Head of caudate nucleus (tissue), 42 donors: ENCODE data around the gene FBXL16.

ENCODE experiments used
- DNase-seq, 42 donors: peaks; one replicate each; pipeline versions ENCODE4 v3.0.0 to v3.0.0-alpha.2; 2020 to 2021; ENCODE audit warnings: mixed read lengths in 7 of 42
- intact Hi-C: fragments of 100-400 bp; cut with DNase I; formaldehyde crosslinking; loops from one replicate; pipeline ENCODE4 v1.15.0; 2022

The FBXL16 gene

DNA sequence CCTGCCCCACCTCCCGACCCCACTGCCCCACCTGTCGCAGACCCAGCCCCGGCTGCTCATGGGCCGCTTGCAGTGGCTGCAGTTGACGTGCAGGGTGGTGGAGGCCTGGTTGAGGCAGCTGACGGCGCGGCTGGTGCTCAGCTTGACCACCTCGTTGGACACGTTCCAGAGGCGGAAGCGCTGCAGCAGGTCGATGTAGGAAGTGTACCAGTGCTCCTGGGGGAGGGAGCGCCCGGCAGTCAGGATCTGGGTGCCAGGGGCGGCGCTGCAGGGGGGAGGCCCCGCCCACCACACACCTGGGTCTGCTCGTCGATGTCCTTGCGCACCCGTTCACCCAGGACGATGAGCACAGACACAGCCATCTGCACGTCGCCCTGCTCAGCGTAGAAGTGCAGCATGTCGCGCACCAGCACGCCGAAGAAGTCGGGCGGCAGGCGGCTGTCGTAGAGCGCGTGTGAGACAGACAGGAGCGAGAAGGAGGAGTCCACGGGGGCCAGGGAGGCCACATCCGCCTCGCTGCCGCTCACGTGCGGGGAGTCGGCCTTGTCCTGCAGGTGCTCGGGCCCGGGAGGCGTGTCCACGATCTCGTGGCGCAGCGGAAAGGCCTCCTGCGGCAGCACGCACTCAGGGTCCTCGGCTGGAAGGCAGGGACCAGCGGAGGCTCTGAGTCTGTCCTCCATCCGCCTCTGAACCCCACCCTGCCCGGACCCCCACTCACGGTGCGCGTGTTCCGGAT lies 20.5 kb downstream of the FBXL16 start:
- no peak for DNase-seq
- intact Hi-C loops = no loop called here

- peak; percentile 92 to 99 (median 98) for DNase-seq
- intact Hi-C loops = no loop called here
Observed at GRCh38 chr16:684071-684794, 21.4 kb downstream of the FBXL16 start, which contains the start of gene JMJD8. JMJD8 (minus strand) TSS chr16:684334; CDS start chr16:684319, 15 bp downstream.

DNA sequence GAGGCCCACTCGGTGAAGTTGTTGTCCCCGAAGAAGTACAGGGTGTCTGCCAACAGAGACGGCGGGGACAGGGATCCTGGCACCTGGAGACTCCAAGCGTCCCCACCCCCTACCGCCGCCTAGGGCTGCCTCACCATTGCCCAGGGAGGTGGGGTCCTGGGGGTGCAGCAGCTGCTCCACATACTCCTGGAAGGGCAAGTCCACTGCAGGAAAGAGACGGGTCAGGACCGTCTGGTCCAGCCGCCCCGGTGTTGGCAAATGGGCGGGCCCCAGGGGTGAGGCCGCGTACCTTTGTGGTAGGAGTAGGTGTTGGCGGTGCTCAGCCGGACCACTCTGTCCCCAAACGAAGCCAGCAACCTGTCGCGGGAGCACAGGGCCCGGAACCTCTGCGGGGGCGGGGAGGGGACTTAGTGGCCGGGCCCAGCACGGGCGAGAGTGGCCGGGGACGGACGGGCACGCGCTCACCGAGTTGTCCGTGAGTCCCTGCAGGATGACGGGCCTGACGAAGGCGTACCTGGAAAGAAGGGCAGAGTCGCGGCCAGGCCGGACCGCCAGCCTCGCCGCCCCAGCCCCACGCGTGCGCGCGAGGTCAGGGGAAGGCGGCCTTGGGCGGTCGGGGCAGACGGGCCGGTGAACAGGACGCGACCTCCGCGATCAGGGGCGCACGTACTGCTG lies 22.1 kb downstream of the FBXL16 start:
- intact Hi-C loops = no loop called here
- DNase-seq = no peak

DNA sequence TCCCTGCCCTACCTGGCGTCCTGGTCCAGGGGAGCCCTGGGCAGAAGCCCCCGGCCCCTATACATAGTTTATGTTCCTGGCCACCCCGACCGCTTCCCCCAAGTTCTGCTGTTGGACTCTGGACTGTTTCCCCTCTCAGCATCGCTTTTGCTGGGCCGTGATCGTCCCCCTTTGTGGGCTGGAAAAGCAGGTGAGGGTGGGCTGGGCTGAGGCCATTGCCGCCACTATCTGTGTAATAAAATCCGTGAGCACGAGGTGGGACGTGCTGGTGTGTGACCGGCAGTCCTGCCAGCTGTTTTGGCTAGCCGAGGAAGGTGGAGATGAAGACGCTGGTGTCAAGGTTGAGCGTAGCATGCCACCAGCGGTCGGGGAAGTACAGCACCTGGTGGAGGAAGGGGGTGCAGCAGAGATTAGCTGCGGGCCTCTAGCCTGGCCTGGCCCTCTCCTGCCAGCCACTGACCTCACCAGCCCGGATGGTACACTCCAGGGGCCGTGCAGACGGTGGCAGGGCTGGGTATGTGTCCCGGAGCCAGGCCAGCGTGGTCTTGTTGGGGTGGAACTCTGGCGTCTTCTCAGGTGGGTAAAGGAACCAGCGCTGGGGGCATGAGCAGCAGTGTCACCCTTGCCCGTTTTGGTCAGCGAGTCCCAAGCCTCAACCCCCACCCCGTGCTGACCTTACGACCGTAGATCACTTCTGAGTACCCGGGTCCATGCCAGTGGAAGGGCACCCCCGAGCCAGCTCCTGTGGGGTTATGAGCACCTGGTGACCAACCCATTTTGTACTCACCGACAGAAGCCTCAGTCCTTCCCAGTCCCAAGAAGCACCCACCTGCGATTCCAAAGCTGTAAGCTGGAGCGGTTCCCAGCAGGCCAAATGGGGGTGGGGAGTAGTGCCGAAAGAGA lies 22.9 kb downstream of the FBXL16 start:
- intact Hi-C loops = no loop called here
- DNase-seq = no peak

DNA sequence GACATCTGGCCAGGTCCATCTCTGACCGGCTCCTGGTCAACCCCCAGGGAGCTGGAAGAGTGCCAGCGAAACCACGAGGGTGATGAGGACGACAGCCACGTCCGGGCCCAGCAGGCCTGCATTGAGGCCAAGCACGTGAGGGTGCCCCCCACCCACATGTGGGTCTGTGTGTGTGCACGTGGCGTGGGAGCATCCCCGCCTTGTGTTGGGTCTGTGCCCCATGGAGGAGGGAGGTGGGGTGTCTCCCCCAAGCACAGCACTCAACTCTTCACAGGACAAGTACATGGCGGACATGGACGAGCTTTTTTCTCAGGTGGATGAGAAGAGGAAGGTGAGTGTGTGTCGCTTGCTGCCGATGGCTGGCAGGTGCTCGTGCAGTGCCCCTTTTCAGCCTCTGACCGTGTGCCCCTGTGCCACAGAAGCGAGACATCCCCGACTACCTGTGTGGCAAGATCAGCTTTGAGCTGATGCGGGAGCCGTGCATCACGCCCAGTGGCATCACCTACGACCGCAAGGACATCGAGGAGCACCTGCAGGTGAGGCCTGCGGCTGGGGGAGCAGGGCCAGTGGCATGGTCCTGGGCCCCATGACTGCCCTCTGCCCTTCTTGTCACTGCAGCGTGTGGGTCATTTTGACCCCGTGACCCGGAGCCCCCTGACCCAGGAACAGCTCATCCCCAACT lies 23.7 kb downstream of the FBXL16 start:
- DNase-seq = no peak
- intact Hi-C loops = no loop called here

GRCh38 chr16:680967-681745 lies 24.4 kb downstream of the FBXL16 start:
- intact Hi-C loops = no loop called here
- no peak for DNase-seq

GRCh38 chr16:680625-680945 lies 25.0 kb downstream of the FBXL16 start:
- DNase-seq = no peak
- intact Hi-C loops = no loop called here

DNA sequence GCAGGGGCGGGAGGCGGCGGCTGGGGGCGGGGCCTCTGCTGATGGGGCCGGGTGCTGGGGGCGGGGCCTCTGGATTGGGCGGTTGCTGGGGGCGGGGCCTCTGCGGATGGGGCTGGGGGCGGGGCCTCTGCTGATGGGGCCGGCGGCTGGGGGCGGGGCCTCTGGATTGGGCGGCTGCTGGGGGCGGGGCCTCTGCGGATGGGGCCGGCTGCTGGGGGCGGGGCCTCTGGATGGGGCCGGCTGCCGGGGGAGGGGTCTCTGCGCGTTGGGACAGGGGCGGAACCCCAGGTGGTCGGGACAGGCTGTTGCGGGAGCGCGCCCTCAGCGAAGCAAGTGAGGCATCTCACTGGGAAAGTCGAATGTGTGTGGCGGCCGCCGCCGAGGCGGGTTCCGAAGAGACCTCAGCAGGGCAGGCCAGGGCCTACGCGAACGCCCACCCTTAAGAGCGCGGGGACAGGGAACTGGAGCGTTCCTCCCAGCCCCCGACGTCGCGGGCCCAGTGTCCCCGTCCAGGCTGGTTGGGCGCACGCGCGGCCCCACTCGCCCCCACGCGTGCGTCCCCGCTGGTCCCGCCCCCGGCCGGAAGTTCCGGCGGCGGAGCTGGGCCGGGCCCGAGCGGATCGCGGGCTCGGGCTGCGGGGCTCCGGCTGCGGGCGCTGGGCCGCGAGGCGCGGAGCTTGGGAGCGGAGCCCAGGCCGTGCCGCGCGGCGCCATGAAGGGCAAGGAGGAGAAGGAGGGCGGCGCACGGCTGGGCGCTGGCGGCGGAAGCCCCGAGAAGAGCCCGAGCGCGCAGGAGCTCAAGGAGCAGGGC lies 25.6 kb downstream of the FBXL16 start, which contains the start of gene STUB1:
TSS of gene STUB1 (plus strand) at position 597 of the 811 bp plus-strand sequence. CDS start at position 713, 116 bp downstream.
- DNase-seq = peak; percentile 57 to 96 (median 89)
- intact Hi-C loops = no loop called here

DNA sequence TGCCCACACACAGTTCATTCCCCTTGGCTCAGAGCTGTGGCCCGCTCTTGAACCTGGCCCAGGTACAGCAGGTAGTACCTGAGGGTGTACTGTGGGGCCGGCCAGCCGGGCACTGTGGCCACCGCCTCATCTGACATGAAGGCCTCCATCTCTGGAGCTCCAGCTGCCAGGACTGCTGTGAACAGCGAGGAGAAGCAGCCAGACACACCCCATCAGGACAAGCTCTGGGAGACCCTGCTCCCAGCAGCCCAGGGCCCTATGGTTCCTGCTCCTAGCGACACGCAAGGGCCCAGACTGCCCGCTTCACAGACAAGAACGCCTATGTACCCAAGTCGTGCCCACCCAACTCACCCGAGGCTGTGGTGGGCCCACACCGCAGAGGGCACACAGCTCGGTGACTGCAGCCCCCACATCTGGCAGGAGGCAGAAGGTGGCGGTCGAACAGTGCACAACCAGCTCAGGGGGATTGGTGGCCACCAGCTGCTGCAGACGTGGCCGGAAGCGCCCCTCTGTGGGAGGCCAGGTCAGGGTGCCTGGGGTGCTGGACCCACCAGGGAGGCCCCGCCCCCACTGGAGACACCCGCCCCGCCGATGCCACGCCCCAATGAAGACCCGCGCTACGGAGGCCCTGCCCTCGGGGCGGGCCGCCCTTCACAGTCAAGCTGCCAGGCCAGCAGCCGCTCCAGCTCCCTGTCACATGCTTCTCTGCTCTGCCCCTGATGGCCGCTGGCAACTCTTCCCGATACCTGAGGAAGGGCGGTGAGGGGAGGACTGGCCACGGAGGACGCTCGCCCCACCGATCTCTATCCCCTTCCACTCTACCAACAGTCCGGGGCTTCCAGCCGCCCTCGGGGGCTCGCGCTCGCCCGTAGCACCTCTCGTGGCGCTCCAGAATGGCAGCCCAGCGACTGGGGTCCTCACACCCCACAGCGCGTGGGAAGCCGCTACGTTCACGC lies 26.5 kb downstream of the FBXL16 start:
- intact Hi-C loops = no loop called here
- DNase-seq = peak in 39 of 42 donors; percentile 39 to 81 (median 60)

DNA sequence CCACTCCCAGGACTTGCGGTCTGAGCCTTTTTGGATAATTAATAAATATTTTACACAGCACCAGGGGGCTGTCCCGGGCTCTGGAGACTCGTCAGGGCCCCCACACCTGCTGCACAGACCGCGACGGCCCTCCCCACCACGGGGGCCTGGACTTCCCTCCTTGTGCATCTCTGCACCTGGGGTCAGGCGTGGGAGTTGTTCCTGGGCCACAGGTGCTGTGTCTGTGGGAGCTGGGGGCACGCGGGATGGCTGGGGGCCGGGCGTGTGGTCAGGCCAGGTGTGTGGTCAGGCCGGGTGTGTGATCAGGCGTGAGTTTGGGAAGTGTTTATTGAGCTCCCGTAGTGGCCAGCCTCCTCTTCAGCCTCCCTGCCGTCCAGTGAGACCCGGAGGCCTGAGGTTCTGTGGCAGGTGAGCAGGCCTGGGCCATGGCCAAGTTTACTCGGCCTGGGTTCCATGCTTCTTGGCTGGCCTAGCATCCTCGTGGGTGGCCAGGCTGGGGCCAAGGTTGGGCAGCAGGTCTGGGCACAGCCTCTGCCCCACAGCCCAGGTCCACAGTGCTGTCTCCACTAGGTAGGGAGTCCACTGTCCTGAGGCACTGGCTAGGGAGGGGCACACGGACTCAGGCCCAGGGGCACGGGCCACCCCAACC lies 27.3 kb downstream of the FBXL16 start:
- DNase-seq = no peak
- intact Hi-C loops = no loop called here

DNA sequence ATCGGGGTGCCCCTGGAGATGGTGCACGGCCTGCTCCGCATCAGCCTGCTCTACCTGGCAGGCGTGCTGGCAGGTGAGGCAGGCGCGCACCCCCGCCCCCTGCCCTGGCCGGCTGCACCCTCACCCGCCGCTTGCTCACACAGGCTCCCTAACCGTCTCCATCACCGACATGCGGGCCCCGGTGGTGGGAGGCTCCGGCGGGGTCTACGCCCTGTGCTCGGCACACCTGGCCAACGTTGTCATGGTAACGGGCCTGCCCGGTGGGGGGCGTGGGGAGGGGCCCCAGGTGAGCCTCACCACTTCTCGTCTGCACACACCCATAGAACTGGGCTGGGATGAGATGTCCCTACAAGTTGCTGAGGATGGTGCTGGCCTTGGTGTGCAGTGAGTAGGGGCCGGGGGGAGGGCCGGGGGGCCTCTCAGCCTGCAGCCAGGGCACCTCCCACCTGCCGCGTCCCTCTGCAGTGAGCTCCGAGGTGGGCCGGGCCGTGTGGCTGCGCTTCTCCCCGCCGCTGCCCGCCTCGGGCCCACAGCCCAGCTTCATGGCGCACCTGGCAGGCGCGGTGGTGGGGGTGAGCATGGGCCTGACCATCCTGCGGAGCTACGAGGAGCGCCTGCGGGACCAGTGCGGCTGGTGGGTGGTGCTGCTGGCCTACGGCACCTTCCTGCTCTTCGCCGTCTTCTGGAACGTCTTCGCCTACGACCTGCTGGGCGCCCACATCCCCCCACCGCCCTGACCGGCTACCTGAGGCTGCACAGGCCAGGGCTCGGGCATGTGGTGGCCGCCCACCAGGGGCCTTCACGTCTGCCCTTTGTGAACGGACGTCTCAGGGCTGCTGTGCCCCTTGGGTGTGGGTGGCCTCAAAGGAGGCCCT lies 28.0 kb downstream of the FBXL16 start:
- intact Hi-C loops = no loop called here
- no peak for DNase-seq

DNA sequence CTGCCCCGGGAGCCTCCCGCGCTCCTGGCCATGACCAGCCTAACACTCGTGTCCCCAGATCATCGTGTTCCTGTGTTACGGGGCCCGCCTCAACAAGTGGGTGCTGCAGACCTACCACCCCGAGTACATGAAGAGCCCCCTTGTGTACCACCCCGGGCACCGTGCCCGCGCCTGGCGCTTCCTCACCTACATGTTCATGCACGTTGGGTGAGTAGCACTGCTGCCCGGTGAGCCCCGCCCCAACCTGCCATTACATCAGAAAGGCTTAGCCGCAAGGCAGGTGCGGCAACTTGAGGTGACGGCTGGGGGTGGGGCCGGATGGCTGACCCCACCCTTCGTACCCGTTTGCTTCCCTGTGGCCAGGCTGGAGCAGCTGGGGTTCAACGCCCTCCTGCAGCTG lies 28.7 kb downstream of the FBXL16 start:
- no peak for DNase-seq
- intact Hi-C loops = no loop called here

DNA sequence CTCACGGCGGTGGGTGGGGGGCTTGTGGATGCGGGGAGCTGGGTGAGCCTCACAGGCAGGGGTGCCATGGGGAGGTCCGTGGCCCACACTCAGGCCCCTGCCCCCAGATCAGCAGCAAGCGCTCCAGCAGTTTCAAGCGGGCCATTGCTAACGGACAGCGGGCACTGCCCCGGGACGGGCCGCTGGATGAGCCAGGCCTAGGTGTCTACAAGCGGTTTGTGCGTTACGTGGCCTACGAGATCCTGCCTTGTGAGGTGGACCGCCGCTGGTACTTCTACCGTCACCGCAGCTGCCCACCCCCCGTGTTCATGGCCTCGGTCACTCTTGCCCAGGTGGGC lies 29.1 kb downstream of the FBXL16 start:
- intact Hi-C loops = no loop called here
- no peak for DNase-seq

- intact Hi-C loops = no loop called here
- DNase-seq = no peak
Observed at GRCh38 chr16:675884-676564, 29.6 kb downstream of the FBXL16 start.
